SK-N-MC (cell line): ENCODE data around the gene TCF3.

ENCODE experiments used
- DNase-seq: peaks from one replicate; pipeline ENCODE4 v3.0.0-alpha.2; 2011; ENCODE audit warnings: low read depth, low spot score
- H3K27ac ChIP-seq: fragments of 200-600 bp; sonication (generic); 2 replicates; pipeline ENCODE4 v1.5.1; 2016; ENCODE audit warnings: mixed run types
- H3K36me3 ChIP-seq: fragments of 200-600 bp; sonication (generic); 2 replicates; pipeline ENCODE4 v1.6.1; 2017; ENCODE audit warnings: antibody characterized with exemption, low read length, mixed read lengths; ENCODE audit not compliant: insufficient read depth
- H3K4me3 ChIP-seq: fragments of 200-600 bp; sonication (generic); 2 replicates; pipeline ENCODE4 v1.5.1; 2016
- H3K9ac ChIP-seq: fragments of 200-600 bp; sonication (generic); 2 replicates; pipeline ENCODE4 v1.8.0; 2017; ENCODE audit warnings: mixed run types, mixed read lengths; ENCODE audit not compliant: insufficient read length
- H3K9me3 ChIP-seq: fragments of 200-600 bp; sonication (generic); 2 replicates; pipeline ENCODE4 v1.6.1; 2017; ENCODE audit warnings: low read depth, mild to moderate bottlenecking, antibody characterized with exemption, low read length, moderate library complexity, mixed read lengths
- EZH2 ChIP-seq: fragments of 200-600 bp; sonication (generic); IDR thresholded peaks from one replicate; pipeline ENCODE4 v1.6.1; 2017; ENCODE audit warnings: antibody characterized with exemption
- FOXP2 ChIP-seq: optimal IDR thresholded peaks from 2 replicates; pipeline ENCODE3; 2011; ENCODE audit warnings: mild to moderate bottlenecking, moderate library complexity; ENCODE audit not compliant: insufficient read depth; ENCODE audit errors: extremely low read length, control extremely low read depth
- POLR2AphosphoS5 ChIP-seq: IDR thresholded peaks from 2 replicates; pipeline ENCODE4 v1.6.1; 2012; ENCODE audit warnings: mild to moderate bottlenecking, low read depth, low read length, borderline replicate concordance

TCF3 gene

GRCh38 chr19:1577929-1578618, 74.3 kb downstream of the TCF3 start:
- H3K36me3 ChIP-seq = peaks cover 34% of the 10 kb centered on the region; the same call in 1 of the 2 replicates
- no peak for TF ChIP-seq FOXP2
- H3K9me3 ChIP-seq = no peaks in the 10 kb centered on the region
- no peak for DNase-seq
- no peak overlapping the region for H3K27ac ChIP-seq
- no peak overlapping the region for H3K4me3 ChIP-seq
- no peak overlapping the region for H3K9ac ChIP-seq

- no peaks in the 10 kb centered on the region for H3K9me3 ChIP-seq
- no peak overlapping the region for H3K27ac ChIP-seq
- no peak for DNase-seq
- no peak overlapping the region for H3K9ac ChIP-seq
- peaks cover 30% of the 10 kb centered on the region; the same call in 1 of the 2 replicates for H3K36me3 ChIP-seq
- H3K4me3 ChIP-seq = no peak overlapping the region
- TF ChIP-seq POLR2AphosphoS5 (no peak), EZH2 (no peak), FOXP2 (no peak)
Observed at GRCh38 chr19:1577090-1577928, 75.1 kb downstream of the TCF3 start.

- Histone ChIP-seq H3K4me3 (no peak overlapping the region), H3K9me3 (no peaks in the 10 kb centered on the region), H3K27ac (no peak overlapping the region), H3K36me3 (peaks cover 23% of the 10 kb centered on the region; the same call in 1 of the 2 replicates), H3K9ac (no peak overlapping the region)
- TF ChIP-seq EZH2 = no peak
- no peak for TF ChIP-seq FOXP2
- TF ChIP-seq POLR2AphosphoS5 = no peak
- no peak for DNase-seq
Observed at GRCh38 chr19:1576242-1577089, 75.9 kb downstream of the TCF3 start.

GRCh38 chr19:1575323-1576241, 76.8 kb downstream of the TCF3 start:
- DNase-seq = no peak
- H3K36me3 ChIP-seq = peaks cover 14% of the 10 kb centered on the region; the same call in 1 of the 2 replicates
- TF ChIP-seq EZH2 (no peak), POLR2AphosphoS5 (peak; percentile 29; the same call in 1 of the 2 replicates), FOXP2 (no peak)
- no peaks in the 10 kb centered on the region for H3K9me3 ChIP-seq
- no peak overlapping the region for H3K9ac ChIP-seq
- no peak overlapping the region for H3K27ac ChIP-seq
- H3K4me3 ChIP-seq = no peak overlapping the region

GRCh38 chr19:1574354-1575136, 77.9 kb downstream of the TCF3 start:
- no peak overlapping the region for H3K4me3 ChIP-seq

GRCh38 chr19:1572795-1573194, 79.6 kb downstream of the TCF3 start:
- no peak for TF ChIP-seq FOXP2
- TF ChIP-seq POLR2AphosphoS5 = no peak
- no peak for TF ChIP-seq EZH2
- Histone ChIP-seq H3K36me3 (peaks cover 3% of the 10 kb centered on the region; the same call in 1 of the 2 replicates), H3K27ac (no peak overlapping the region), H3K9ac (no peak overlapping the region), H3K9me3 (no peaks in the 10 kb centered on the region), H3K4me3 (no peak overlapping the region)
- no peak for DNase-seq

More at GRCh38 chr19:1574354-1575136, 77.9 kb downstream of the TCF3 start:
- no peak overlapping the region for H3K9ac ChIP-seq
- TF ChIP-seq EZH2 (no peak), POLR2AphosphoS5 (peak; percentile 26; the same call in 1 of the 2 replicates), FOXP2 (no peak)
- H3K36me3 ChIP-seq = peaks cover 7% of the 10 kb centered on the region; the same call in 1 of the 2 replicates
- H3K27ac ChIP-seq = no peak overlapping the region
- DNase-seq = no peak
- no peaks in the 10 kb centered on the region for H3K9me3 ChIP-seq

- Histone ChIP-seq H3K36me3 (no peaks in the 10 kb centered on the region), H3K27ac (no peak overlapping the region), H3K9ac (no peak overlapping the region), H3K9me3 (no peaks in the 10 kb centered on the region), H3K4me3 (no peak overlapping the region)
- TF ChIP-seq POLR2AphosphoS5 (no peak), FOXP2 (no peak), EZH2 (no peak)
- no peak for DNase-seq
Observed at GRCh38 chr19:1571358-1571757, 81.1 kb downstream of the TCF3 start.
